DMS79 (cell line): Measurements from ENCODE around the gene CILP.

Experiments
- DNase-seq: peaks from one replicate; lab custom pipeline; 2025; lab: John Stamatoyannopoulos, UW

Gene CILP

DNA sequence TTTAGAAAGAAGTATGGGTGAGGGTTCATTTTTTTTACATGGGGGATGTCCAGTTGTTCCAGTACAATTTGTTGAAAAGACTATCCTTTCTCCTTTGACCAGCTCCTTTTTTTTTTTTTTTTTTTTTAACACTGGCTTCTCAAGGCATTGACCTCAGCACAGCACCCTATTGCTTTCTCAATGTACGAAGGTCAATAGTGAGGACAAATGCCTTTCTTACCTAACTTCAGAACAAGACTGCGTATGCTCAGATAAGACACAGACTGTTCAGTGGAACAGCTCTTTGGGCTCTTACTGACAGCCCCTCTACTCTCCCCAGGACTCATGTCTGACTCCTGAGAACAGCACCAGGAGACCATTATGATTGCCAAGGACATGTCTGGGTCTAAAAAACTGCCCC, 10.4 kb upstream of the CILP start:
- no peak for DNase-seq

DNA sequence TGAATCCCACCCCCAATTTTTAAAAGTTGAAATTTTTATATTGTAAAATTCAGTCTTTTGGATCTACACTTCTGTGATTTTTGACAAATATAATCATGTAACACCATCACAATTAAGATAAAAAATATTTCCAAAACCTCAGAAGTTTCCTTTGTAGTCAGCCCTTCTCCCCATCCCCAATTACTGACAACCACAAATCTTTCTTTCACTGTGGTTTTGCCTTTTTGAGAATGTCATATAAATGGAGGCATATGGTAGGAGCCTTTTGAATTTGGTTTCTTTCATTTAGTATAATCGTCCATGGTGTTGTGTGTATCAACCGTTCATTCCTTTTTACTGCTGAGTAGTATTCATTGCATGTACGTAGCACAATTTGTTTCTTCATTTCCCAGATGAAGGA, 7.9 kb upstream of the CILP start:
- no peak for DNase-seq

DNA sequence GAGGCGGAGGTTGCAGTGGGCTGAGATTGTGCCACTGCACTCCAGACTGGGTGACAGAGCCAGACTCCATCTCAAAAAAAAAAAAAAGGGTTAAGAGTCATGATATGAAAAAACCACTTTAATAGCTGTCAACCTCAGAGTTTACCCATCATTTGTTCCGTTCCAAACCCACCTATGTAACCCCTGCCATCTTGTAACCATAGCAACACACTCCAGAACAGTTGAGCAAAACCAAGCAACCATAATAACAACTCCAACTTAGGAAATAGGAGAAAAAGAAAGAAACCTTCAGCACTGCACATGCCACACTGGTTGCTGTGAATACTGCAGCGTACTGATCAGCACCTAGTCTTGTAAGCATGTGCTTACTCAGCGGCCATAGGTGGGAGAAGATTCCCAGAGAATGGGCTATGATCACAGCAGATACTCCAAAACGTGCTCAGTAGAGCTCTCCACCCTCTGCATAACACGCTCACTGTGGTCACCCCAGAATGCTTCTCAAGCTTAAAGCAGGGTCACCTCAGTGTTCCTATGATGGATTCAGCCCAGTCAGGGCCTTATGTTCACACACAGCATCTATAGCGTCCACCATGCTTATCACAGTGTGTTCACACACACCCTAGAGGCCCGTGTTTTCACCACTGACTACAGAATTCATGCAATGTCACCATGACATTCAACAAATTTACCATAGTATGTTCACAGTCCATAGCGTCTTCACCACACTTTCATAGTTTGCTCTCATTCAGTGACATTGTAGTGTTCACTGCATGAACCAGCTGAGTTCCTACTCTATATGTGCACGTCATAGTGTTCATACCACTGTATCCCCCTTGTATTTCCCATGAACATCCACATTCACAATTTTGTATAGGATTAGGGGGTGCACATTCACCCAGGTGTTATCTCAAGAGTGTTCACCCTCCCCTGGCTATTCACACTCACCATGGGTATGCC, 6.5 kb upstream of the CILP start:
- DNase-seq = no peak

DNA sequence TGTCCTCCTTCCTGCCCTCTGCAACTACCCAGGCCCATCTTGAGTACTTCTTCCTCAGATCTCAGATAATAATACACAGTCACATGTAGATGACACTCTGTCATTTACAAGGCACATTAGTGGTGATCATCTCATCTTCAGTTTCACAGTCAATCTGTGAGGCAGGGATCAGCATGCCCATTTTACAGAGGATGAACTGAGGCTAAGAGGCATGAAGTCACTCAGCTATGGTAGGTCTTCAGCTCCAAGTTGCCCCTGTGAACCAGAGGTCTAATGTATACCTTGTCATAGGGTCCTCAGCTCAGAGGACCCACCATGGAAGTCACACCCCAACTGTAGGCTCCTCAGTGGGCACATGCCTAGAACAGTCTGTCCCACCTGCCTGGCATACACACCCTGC, 4.2 kb upstream of the CILP start:
- DNase-seq = no peak

DNA sequence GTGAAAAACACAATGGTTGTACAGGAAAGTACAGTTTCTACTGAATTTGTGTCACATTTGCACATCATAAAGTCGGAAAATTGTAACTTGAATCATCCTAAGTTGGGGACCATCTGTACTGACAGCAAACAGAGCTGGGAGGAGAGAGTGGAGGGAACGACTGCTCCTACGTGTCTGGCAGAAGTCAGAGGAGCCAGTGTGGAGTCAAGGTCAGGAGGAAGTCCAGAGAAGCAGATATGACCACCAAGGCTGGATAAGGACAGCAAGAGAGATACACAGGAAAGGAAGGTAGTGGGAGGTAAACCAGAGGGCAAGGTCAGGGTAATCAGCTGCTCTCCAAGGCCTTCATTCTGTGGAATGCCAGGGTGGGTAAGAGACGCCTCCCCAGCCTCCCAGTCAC, 2.7 kb upstream of the CILP start:
- DNase-seq = no peak

DNA sequence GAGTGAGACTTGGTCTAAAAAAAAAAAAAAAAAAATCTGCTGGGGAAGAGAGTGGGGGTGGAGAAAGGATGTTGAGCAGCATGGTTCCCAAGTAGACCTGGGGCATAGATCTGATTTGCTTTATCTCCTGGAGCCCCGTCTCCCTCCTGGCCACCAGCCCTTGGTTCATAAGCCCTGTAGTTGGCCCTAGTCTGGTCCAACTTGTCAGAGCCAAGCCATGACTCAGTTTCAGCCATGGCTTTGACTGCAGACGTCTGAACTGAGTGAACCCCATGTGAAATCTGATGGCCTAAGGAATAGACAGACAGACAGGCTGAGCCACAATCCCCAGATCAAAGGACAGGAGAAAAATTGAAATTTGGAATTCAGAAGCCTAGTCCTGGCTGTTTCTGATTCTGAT, 2.0 kb upstream of the CILP start:
- no peak for DNase-seq

DNA sequence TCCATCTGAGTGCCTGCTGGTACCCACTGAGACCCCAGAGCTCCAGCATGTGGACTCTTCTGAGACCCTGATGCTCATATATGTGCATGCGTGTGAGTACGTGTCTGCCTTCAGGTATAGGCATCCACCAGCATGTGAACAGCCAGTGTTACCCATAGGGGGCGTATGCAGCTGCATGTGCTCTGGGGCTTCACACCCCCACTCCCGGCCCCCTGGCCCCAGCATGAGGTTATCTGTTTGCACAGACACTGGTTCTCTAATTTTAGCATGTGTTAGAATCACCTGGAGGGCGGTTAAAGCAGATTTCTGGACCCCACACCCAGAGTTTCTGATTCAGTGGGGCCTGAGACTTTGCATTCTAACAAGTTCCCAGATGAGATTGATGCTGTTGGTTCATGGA, 824 bp upstream of the CILP start:
- DNase-seq = no peak

DNA sequence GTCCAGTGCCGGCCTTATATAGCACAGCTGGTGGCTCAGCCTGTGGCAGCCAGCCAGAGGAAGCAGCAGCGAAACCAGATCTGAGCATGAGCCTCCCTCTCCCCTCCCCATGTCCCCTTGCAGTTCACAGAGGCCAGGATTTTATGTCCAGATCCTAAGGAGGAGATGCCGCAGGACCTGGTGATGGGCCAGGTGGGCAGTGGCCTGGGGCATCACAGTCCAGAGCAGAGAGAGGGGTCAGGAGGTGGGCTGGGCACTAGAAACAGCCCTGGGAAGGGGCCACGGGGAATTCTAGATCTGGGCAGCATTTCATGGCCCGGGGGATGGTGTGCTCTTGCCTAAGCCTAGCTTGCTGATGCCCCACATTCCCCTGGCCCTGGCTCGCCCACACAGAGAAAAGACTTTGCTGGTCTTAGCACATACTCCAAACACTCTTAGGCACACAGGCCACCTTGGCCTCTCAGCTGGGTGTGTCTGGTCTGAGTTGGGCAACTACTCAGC, 259 bp upstream of the CILP start:
- no peak for DNase-seq

DNA sequence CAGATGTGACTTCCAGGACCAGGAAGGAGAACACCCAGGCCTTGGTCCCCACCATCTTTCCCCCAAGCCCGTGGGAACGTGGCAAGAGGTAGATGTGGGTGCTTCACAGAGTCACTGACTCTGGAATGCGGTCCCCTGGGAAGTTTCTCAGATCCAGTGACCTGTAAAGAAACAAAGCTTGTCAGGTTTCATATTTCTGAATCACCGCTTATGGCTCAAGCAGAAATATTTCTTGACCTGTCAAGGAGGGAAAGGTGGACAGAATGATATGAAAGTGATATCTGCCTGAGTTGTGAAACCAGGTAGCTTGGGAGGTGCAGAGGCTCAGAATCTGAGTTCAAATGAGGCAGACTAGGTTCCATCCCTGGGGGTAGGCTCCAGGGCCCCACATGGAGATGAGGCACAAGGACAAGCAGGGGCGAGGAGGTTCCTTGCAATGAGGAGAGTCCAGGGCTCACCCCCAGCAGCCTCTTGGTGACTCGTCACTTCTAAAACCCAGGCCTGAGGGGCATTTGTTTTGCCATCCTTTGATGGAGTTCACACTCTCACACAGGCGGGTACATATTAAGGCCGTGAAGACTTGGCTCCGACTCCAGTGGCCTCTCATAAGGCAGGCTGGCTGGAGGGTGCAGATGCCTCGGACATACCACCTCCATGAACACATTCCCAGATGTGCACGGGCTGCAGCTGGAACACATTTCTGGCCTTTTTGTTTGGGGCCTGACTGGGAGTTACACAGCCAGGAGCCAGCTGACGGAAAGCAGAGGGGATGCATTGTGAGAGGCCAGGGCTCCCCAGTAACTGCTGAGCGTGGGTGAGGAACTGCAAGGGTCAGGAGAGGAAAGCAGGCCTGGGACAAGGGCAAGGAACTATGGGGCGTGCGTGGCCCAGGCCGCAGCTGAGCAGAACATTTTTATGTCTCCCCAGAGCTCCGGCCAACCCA, 1.3 kb downstream of the CILP start:
- no peak for DNase-seq

DNA sequence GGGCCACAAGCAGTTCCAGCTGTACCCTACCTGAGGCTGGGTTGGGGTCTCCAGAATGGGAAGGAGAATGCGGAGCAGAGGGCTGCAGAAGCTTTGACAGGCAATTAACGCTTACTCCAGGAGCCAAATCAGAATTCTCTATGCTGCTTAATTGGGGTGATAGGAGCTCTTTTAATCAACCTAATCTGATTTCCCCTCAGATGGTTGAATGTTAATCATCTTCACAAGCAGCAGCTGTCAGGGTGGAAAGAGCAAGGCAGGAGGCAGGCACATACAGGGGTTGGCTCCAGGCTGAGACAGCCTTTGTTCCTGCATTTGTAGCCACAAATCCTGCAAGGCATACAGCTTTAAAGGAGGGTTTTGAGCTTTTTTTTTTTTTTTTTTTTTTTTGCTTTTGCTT, 2.6 kb downstream of the CILP start:
- DNase-seq = no peak

DNA sequence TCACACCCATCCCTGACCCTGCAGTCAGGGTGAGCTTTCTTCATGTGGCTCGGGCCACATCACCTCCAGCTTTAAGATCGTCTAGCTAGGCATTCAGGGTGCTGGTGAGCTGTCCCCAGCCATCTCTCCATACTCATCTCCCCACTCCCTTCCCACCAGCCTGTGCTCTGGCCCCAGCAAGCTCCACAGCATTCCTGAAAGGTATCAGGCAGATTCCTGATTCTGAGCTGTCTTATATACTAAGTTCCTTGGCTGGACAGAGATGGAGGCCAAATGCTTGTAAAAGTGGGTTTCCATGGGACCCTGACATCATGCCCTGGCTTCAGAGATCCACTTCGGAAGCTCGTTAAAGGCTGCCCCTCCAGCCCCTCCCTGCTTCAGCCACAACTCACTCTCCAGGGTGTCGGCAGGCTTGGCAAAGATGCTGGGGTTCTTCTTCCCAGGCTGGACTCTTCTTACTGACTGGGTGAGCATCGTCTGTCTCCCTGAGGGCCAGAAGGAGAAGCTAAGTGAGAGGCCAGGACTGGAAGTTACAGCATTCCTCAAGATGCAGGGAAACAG, 3.9 kb downstream of the CILP start:
- no peak for DNase-seq

DNA sequence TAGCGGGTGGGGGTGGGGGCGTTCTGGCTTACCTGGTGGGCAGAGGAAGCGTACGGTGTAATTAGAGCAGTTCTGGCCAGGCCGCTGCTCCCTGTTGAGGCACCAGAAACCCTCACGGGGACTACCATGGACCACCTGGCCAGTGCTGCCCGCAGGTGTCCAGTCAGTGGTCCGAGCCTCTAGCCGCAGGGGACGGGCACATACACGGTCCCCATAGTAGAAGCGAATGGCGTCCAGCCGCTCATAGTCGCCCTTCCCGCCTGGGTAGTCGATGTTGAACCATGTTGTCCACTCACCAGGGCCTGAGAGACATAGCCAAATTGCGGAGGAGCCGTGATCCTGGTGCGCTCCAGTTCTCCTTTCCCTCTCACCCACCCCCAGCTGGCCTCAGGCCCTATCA, 4.5 kb downstream of the CILP start:
- DNase-seq = no peak

DNA sequence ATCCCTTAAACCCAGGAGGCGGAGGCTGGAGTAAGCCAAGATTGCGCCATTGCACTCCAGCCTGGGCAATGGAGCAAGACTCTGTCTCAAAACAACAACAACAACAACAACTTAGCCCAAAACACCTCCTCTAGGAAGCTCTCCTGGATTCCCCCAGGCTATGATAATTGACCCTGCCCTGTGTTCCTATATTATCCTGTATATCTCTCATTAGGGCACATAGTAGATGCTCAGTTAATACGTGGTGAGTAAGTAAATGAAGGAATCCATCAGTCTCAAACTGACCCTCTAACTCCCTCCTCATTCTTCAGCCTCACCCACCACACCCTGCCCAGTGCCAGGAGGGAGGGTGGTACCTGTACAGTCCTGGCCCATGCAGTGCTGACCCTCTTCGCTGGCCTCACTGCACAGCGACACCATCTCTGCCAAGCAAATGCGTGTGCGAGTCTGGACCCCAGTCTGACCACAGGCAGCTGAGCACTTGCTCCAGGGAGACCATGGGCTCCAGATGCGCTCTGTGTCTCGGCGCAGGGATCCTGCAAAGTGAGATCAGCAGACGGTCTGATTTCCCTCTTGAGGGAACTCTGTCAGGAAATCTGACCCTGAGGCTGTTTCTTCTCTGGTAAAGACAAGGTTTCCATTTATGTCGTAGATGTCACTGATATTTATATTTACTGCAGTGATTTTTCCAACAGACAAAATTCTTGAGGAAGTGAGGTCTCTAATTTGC, 6.2 kb downstream of the CILP start:
- DNase-seq = no peak

DNA sequence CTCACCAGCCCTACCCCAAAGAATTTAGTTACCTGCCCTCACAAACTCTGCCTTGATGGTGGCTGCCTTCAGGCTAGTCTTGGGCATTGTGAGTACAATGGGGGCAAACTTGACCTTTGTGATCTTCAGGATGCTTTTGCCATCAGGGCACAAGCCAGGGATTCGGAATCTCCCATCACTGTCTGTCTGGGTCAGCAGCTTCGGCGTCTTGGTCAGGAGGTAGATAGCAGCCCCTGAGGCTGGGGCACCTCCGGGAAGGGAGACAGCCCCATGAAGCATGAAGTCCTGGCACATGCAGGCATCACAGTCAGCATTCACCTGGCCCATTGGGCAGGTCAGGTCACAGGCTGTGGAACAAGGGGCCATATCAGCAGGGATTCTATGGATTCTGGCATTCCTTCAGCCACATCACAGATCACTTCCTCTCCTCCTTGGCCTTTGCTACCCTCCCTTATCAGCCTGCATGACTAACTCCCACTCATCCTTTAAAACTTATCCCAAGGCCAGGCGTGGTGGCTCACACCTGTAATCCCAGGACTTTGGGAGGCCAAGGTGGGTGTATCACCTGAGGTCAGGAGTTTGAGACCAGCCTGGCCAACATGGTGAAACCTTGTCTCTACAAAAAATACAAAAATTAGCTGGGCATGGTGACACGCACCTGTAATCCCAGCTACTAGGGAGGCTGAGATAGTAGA, 6.9 kb downstream of the CILP start:
- DNase-seq = no peak

DNA sequence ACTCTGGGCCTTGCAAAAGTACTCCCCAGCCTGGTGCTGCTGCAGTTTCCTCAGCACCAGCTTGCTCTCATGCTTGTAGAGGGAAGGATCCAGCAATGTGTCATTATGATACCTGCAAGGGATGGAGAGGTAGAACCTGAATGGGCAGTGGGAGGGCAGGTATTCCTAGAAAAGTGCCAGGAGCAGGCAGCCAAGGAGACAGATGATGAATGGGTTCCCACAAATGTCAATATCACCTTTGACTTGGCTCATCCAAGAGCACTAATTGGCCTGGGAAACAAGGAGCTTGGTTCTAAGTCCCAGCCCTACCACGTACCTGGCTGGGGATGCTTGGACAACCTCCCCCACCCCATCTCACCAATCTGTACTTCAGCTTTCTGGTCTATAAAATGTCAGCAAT, 9.4 kb downstream of the CILP start:
- DNase-seq = no peak

DNA sequence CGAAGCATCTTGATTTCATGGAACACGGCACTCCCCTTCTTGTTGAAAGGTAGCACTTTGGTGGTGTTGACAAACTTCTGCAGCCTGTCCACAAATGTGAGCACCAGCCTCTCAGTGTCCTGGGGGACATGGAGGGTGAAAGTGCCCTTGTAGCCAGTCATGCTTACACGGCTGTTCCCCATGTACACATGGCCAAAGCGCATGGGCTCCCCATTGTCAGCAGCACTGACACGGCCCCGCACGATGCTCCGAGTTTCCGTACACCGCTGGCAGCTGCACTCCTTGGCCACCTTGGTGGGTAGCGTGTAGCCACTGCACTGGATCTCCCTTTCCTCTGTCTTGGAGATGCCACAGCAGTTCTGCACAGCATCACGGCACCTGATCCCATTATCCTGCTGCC, 12.7 kb downstream of the CILP start:
- no peak for DNase-seq

DNA sequence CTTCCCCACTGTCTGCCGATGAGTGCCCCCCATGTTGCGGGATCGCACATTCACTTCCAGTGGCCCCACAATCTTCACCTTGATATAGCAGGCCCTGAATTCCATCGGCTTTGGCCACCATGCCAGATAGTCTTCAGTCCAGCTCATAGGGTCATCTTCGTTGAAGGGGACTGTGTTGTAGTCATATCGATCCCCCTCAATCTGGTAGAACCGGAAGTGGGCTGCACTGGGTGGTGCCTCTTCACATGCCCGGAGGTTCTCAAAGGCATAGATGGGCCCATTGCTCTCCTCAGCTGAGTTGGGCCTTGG, 14.0 kb downstream of the CILP start:
- DNase-seq = no peak

DNA sequence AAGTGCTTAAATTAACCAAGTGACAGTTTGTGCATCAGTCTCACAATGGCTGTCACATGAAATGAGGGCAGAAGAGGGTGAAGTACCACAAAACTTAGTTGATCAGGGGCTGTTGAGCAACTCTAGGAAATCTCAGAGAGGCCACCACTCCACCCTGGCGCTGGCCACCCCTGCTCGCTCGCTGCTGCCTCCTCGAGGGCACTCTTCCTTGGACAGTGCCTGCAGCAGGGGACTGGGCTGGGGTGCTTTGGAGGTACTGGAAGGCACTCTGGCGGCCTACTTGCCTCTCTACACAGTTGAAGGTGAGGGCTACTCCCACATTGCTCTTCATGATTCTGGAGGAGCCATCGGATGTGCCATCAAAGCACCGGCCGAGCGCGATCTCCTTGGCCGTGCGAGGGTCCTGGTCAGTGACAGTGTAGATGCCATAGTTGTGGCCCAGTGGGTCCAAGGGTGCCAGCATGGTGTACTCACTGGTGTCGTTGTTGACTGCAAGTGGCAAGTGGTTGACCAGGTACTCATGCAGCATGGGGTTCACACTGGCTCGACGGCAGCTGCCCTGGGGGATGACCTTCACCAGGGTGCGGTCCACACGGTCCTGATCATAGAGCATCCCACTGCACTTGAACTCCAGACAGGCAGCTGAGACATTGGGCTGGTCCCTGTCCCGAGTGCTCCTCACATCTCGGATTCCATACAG, 14.5 kb downstream of the CILP start:
- no peak for DNase-seq

DNA sequence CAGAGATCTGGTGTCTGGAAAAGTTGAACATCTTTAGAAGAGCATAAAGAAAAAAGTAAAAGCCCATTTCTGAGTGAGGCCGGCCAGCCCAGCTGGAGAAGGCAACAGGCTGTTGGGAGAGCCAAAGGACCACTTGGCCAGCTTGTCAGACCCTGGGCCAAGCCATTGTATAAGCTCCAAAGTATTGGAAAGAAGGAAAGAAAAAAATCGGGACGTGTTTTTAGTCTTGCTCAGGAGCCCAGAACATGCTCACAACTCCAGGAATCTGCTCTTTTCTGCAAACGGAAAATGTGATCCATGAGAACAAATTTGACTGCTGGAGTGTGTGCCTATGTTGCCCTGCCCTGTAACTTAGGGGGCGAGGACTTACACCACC, 15.7 kb downstream of the CILP start:
- no peak for DNase-seq

DNA sequence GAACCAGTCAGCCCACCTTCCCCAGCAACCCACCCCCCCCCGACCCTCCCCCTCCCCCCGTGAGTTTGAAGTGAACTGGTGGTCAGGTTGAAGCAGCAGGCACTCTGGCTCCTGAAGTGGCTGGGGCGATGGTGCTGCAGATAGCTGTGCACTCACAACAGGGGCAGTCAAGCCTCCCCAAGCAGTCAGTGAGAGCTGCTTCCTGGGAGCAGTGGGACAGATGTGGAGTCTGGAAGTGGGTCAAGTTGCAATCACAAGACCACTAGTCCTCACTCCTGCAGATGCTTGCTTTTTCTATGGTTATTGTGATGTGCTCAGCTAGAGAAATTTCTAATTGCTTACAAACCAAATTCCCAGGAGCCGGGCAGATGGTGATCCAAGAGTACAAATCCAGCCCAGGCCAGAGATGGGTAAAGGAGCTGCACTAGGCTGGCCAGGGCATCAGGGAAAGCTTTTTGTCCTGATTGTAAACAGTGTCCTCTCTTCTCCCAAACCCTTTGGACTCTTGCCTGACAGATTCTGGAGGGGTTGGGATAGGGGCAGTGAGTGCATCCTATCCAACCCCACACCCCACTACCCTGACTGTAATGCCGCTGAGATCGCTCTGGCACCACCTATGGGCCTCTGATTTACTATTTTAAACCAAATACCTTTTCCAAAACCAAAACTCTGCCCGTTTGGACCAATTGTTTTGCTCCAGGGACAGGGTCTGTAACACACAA, 16.3 kb downstream of the CILP start:
- no peak for DNase-seq
